Nephron (organoid): ENCODE results near the gene DDA1.
"Not testable (repeated sequence)": the region's sequence is repeated elsewhere in the genome, so short reads cannot be mapped to it uniquely, and the experiment has no call there.

ENCODE experiments used
- H3K27ac Mint-ChIP-seq, 3 experiments: 2 replicates each; pipeline ENCODE4 v1.8.0; 2020; ENCODE audit warnings: mixed read lengths in 3 of 3, mild to moderate bottlenecking in 2 of 3, moderate library complexity in 1 of 3
- H3K27me3 Mint-ChIP-seq: 2 replicates; pipeline ENCODE4 v1.8.0; 2021; ENCODE audit warnings: low read depth, mild to moderate bottlenecking, moderate library complexity, mixed read lengths
- H3K36me3 Mint-ChIP-seq: 2 replicates; pipeline ENCODE4 v1.8.0; 2020; ENCODE audit warnings: low read depth, mixed read lengths
- H3K4me1 Mint-ChIP-seq: 2 replicates; pipeline ENCODE4 v1.8.0; 2020; ENCODE audit warnings: mixed read lengths
- H3K4me3 Mint-ChIP-seq, 3 experiments: 2 replicates each; pipeline ENCODE4 v1.8.0; 2020; ENCODE audit warnings: mild to moderate bottlenecking in 3 of 3, mixed read lengths in 3 of 3, moderate library complexity in 2 of 3
- H3K9me3 Mint-ChIP-seq: 2 replicates; pipeline ENCODE4 v1.8.0; 2020; ENCODE audit warnings: mixed read lengths
- CTCF ChIP-seq, 3 experiments: fragments of 200-600 bp; sonication (generic); IDR thresholded peaks; one replicate each; pipeline ENCODE4 v1.5.0; 2021; ENCODE audit warnings: antibody characterized with exemption in 3 of 3; ENCODE audit not compliant: unreplicated experiment in 3 of 3

Gene DDA1

GRCh38 chr19:17293605-17294004, 15.8 kb upstream of the DDA1 start:
- no peak for TF ChIP-seq CTCF (IDR thresholded peaks at IDR 0.05; ENCODE audit: unreplicated experiment in 3 of 3)
- Mint-ChIP-seq H3K4me1 (no peaks in the 10 kb centered on the region), H3K9me3 (no peaks in the 10 kb centered on the region), H3K27ac (no peak overlapping the region), H3K4me3 (no peak overlapping the region), H3K36me3 (peaks cover 18% of the 10 kb centered on the region), H3K27me3 (no peaks in the 10 kb centered on the region)

GRCh38 chr19:17294051-17294891, 15.1 kb upstream of the DDA1 start:
- Mint-ChIP-seq H3K36me3 (peaks cover 22% of the 10 kb centered on the region), H3K27ac (no peak overlapping the region), H3K9me3 (no peaks in the 10 kb centered on the region), H3K27me3 (no peaks in the 10 kb centered on the region), H3K4me3 (no peak overlapping the region), H3K4me1 (no peaks in the 10 kb centered on the region)
- TF ChIP-seq CTCF (IDR thresholded peaks at IDR 0.05; ENCODE audit: unreplicated experiment in 3 of 3): no peak

DNA sequence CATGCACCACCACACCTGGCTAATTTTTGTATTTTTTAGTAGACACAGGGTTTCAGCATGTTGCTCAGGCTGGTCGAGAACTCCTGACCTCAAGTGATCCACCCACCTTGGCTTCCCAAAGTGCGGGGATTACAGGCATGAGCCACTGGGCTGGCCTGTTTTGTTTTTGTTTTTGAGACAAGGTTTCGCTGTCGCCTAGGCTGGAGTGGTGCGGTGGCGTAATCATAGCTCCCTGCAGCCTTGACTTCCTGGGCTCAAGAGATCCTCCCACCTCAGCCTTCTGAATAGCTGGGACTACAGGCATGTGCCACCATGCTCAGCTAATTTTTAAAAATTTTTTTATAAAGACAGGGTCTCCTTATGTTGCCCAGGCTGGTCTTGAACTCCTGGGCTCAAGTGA, 13.8 kb upstream of the DDA1 start:
- H3K4me3 Mint-ChIP-seq: not testable (repeated sequence)

GRCh38 chr19:17296273-17296672, 13.1 kb upstream of the DDA1 start:
- H3K36me3 Mint-ChIP-seq: peaks cover 22% of the 10 kb centered on the region
- TF ChIP-seq CTCF (IDR thresholded peaks at IDR 0.05; ENCODE audit: unreplicated experiment in 3 of 3): no peak
- H3K27ac Mint-ChIP-seq: no peak overlapping the region
- H3K4me3 Mint-ChIP-seq: no peak overlapping the region
- H3K9me3 Mint-ChIP-seq: no peaks in the 10 kb centered on the region
- H3K27me3 Mint-ChIP-seq: no peaks in the 10 kb centered on the region
- no peaks in the 10 kb centered on the region for H3K4me1 Mint-ChIP-seq

More for the DNA sequence above, 13.8 kb upstream of the DDA1 start:
- H3K36me3 Mint-ChIP-seq: peaks cover 22% of the 10 kb centered on the region
- not testable (repeated sequence) for H3K9me3 Mint-ChIP-seq, H3K4me1 Mint-ChIP-seq, H3K27me3 Mint-ChIP-seq, H3K27ac Mint-ChIP-seq

GRCh38 chr19:17296976-17297375, 12.4 kb upstream of the DDA1 start:
- Mint-ChIP-seq H3K36me3 (peaks cover 23% of the 10 kb centered on the region), H3K27ac (no peak overlapping the region), H3K9me3 (no peaks in the 10 kb centered on the region)

More at GRCh38 chr19:17296976-17297375, 12.4 kb upstream of the DDA1 start:
- no peak for TF ChIP-seq CTCF (IDR thresholded peaks at IDR 0.05; ENCODE audit: unreplicated experiment in 3 of 3)
- Mint-ChIP-seq H3K4me1 (peaks cover 1% of the 10 kb centered on the region), H3K4me3 (no peak overlapping the region), H3K27me3 (no peaks in the 10 kb centered on the region)
